Keratinocyte (primary cell): Measurements from ENCODE around the gene UTS2B. TPM values are rescaled to one million over a fixed set of nuclear protein-coding genes. Genes with fewer than 3 reads are reported as not detected.

Experiments used
- DNase-seq: peaks from one replicate; pipeline ENCODE4 v3.0.0-alpha.2; 2011; ENCODE audit warnings: low read depth, missing footprints, low spot score
- FAIRE-seq: peaks from 2 replicates; lab custom pipeline; 2011; peaks lifted over from hg19 to GRCh38; lab: Jason Lieb, UNC
- H2AFZ ChIP-seq: 2 replicates; pipeline ENCODE4 v1.6.0; 2012; ENCODE audit warnings: low read length, control low read depth, inconsistent platforms; ENCODE audit not compliant: control insufficient read depth
- H3K27ac ChIP-seq: 2 replicates; pipeline ENCODE4 v1.5.1; 2011; ENCODE audit warnings: low read length; ENCODE audit not compliant: control insufficient read depth, insufficient read depth
- H3K27me3 ChIP-seq: 3 replicates; pipeline ENCODE4 v1.6.0; 2011; ENCODE audit warnings: low read length; ENCODE audit not compliant: control insufficient read depth, insufficient read depth; ENCODE audit errors: extremely low read depth
- H3K36me3 ChIP-seq, 2 experiments: 2 replicates in 1 of 2; 3 replicates in 1 of 2; pipeline ENCODE4 v1.5.1; 2011; ENCODE audit warnings: low read length in 2 of 2, mild to moderate bottlenecking in 1 of 2; ENCODE audit not compliant: control insufficient read depth in 2 of 2, insufficient read depth in 2 of 2; ENCODE audit errors: extremely low read depth in 1 of 2
- H3K4me1 ChIP-seq: 3 replicates; pipeline ENCODE4 v1.5.1; 2011; ENCODE audit warnings: low read length; ENCODE audit not compliant: control insufficient read depth, insufficient read depth; ENCODE audit errors: extremely low read depth
- H3K4me2 ChIP-seq: 3 replicates; pipeline ENCODE4 v1.6.0; 2011; ENCODE audit warnings: low read depth, low read length; ENCODE audit not compliant: control insufficient read depth, insufficient read depth; ENCODE audit errors: extremely low read depth
- H3K4me3 ChIP-seq, 3 experiments: fragments of 200-600 bp in 1 of 3; sonication (generic) in 1 of 3; 2 replicates in 2 of 3; 3 replicates in 1 of 3; pipeline ENCODE4 v1.5.1; 2011 to 2016; ENCODE audit warnings: low read length in 3 of 3, mild to moderate bottlenecking in 3 of 3, control low read depth in 2 of 3, inconsistent platforms in 1 of 3, low read depth in 1 of 3, mixed read lengths in 1 of 3, mixed run types in 1 of 3, moderate library complexity in 1 of 3; ENCODE audit not compliant: control insufficient read depth in 2 of 3, insufficient read depth in 2 of 3; ENCODE audit errors: extremely low read depth in 1 of 3
- H3K79me2 ChIP-seq: 2 replicates; pipeline ENCODE4 v1.6.0; 2012; ENCODE audit warnings: low read length; ENCODE audit not compliant: control insufficient read depth, insufficient read depth
- H3K9ac ChIP-seq: 3 replicates; pipeline ENCODE4 v1.6.0; 2011; ENCODE audit warnings: low read length; ENCODE audit not compliant: control insufficient read depth, insufficient read depth; ENCODE audit errors: extremely low read depth
- H3K9me1 ChIP-seq: 3 replicates; pipeline ENCODE4 v1.6.0; 2011; ENCODE audit warnings: low read length; ENCODE audit not compliant: control insufficient read depth, insufficient read depth; ENCODE audit errors: extremely low read depth
- H3K9me3 ChIP-seq: 2 replicates; pipeline ENCODE4 v1.5.1; 2012; ENCODE audit warnings: low read depth, low read length; ENCODE audit not compliant: control insufficient read depth
- H4K20me1 ChIP-seq: 3 replicates; pipeline ENCODE4 v1.6.0; 2011; ENCODE audit warnings: low read length; ENCODE audit not compliant: control insufficient read depth, insufficient read depth; ENCODE audit errors: extremely low read depth
- CTCF ChIP-seq, 3 experiments: IDR thresholded peaks in 1 of 3; conservative IDR thresholded peaks in 1 of 3; optimal IDR thresholded peaks in 1 of 3; 2 replicates in 2 of 3; 3 replicates in 1 of 3; pipeline versions ENCODE3 to v1.5.1; 2011; ENCODE audit warnings: low read length in 3 of 3, mild to moderate bottlenecking in 3 of 3, moderate library complexity in 2 of 3, control low read depth in 1 of 3, inconsistent platforms in 1 of 3; ENCODE audit not compliant: insufficient read depth in 2 of 3; ENCODE audit errors: extremely low read depth in 1 of 3
- EZH2 ChIP-seq: IDR thresholded peaks from one replicate; pipeline ENCODE4 v1.6.1; 2012; ENCODE audit warnings: inconsistent platforms, mild to moderate bottlenecking, low read length, moderate library complexity
- dilution Hi-C: fragments of 300-500 bp; cut with MboI; formaldehyde crosslinking; loops from one replicate; pipeline ENCODE4 v1.7.0; 2020; ENCODE audit warnings: low sequenced_read_pairs; ENCODE audit not compliant: extremely low pct_ligation_motif_present
- polyA plus RNA-seq, 5 experiments: library from polyadenylated mRNA; depleted of rRNA in 3 of 5; stranded (reverse) in 3 of 5; stranded (forward) in 1 of 5; unstranded in 1 of 5; fragments of >200 nt; gene quantifications; 1 replicate in 1 of 5; 2 replicates in 3 of 5; 3 replicates in 1 of 5; pipeline versions ENCODE4 v1.2.1 to v1.2.3, GENCODE V29; 2011 to 2012; ENCODE audit warnings: missing spikeins in 2 of 5, low read depth in 1 of 5, low replicate concordance in 1 of 5

Gene UTS2B
- polyA plus RNA-seq, 1 donor (not counting 4 experiments of a cell fraction or from before 2014, with no cell fraction given): not detected

DNA sequence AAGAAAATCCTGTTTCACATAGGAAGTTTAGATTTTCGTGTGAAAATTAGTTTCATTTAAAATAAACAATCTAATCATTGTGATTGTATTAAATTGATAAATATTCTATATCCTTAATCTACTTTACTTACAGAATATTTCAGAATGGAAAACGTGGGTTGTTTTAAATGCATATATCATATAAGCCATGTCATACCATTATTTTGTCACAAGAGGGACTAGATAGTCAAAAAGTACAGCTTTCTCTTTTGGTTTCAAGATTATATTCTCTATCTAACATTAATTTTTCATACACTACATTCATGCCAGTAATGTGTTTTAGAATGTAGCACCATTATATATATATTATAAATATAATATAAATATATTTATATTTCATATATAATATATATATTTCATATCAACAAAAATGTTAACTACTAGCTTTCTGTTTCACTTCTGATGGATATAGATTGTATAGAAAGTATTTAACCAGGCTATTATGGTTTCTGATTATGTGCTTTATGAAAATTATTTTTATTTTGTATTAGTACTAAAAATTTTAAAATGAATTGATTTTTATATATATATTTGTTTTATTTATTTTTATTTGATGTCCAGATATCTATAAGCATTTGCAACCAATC lies 86.0 kb downstream of the UTS2B start:
- dilution Hi-C loops: no loop called here
- Histone ChIP-seq H3K4me1 (no peaks in the 10 kb centered on the region), H3K27me3 (no peaks in the 10 kb centered on the region), H3K9me1 (no peaks in the 10 kb centered on the region), H4K20me1 (no peaks in the 10 kb centered on the region), H3K9me3 (no peaks in the 10 kb centered on the region), H3K9ac (no peak overlapping the region), H3K79me2 (no peaks in the 10 kb centered on the region), H3K27ac (no peak overlapping the region), H3K4me3 (no peak overlapping the region), H3K36me3 (no peaks in the 10 kb centered on the region), H2AFZ (no peak overlapping the region), H3K4me2 (no peak overlapping the region)
- no peak for DNase-seq
- FAIRE-seq: no peak
- no peak for TF ChIP-seq EZH2
- TF ChIP-seq CTCF (optimal IDR thresholded peaks at IDR 0.05 in 1 of 3, IDR thresholded peaks at IDR 0.05 in 1 of 3, conservative IDR thresholded peaks at IDR 0.05 in 1 of 3; ENCODE audit: extremely low read depth in 1 of 3, insufficient read depth in 2 of 3, low read length in 3 of 3): no peak

DNA sequence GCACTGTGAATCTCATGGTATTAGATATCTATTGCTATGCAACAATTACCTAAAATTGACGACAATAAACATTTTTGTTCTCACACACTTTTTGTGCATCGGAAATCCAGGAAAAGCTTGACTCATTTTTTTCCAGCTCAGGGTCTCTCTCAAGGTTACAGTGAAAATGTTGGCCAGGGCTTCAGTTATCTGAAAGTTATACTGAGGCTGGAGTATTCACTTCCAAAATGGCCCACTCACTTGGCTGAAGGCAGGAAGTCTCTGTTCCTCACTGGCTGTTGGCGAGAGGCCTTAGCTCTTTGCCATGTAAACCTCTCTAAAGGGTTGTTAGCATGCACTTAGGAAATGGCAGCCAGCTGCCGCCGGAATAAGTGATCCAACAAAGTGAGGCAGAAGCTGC lies 89.8 kb downstream of the UTS2B start:
- Histone ChIP-seq H3K27me3 (no peaks in the 10 kb centered on the region), H3K36me3 (no peaks in the 10 kb centered on the region), H3K4me1 (no peaks in the 10 kb centered on the region), H3K4me2 (no peak overlapping the region), H3K9me1 (no peaks in the 10 kb centered on the region), H2AFZ (no peak overlapping the region), H3K79me2 (no peaks in the 10 kb centered on the region), H3K9me3 (no peaks in the 10 kb centered on the region), H3K9ac (no peak overlapping the region), H3K27ac (no peak overlapping the region), H3K4me3 (no peak overlapping the region), H4K20me1 (no peaks in the 10 kb centered on the region)
- DNase-seq: no peak
- TF ChIP-seq EZH2: no peak
- TF ChIP-seq CTCF (optimal IDR thresholded peaks at IDR 0.05 in 1 of 3, IDR thresholded peaks at IDR 0.05 in 1 of 3, conservative IDR thresholded peaks at IDR 0.05 in 1 of 3; ENCODE audit: extremely low read depth in 1 of 3, insufficient read depth in 2 of 3, low read length in 3 of 3): no peak
- dilution Hi-C loops: no loop called here
- no peak for FAIRE-seq
